ENCODE measurements around the gene GSTM5. TPM values are rescaled to one million over a fixed set of nuclear protein-coding genes. Genes with fewer than 3 reads are reported as not detected.
"Not testable (repeated sequence)": the region's sequence is repeated elsewhere in the genome, so short reads cannot be mapped to it uniquely, and the experiment has no call there.

Gene GSTM5
- total RNA-seq, 1 donor from 2014 or later = 2.6 TPM

GRCh38 chr1:109756325-109756724 is 44.3 kb downstream of the GSTM5 start:
- intact Hi-C loops (cut with micrococcal nuclease); ATAC-seq; DNase-seq: not testable (repeated sequence)

GRCh38 chr1:109756848-109757521 is 44.9 kb downstream of the GSTM5 start:
- ATAC-seq (no peak), DNase-seq (no peak)
- intact Hi-C loops (cut with micrococcal nuclease) = no loop called here

- DNase-seq (no peak), ATAC-seq (no peak)
- intact Hi-C loops (cut with micrococcal nuclease) = no loop called here
Measured at GRCh38 chr1:109757936-109758786, 46.1 kb downstream of the GSTM5 start.

- no peak for DNase-seq
- intact Hi-C loops (cut with micrococcal nuclease) = no loop called here
- ATAC-seq = no peak
Measured at GRCh38 chr1:109759513-109760334, 47.7 kb downstream of the GSTM5 start.

- no peak for ATAC-seq
- DNase-seq = no peak
- intact Hi-C loops (cut with micrococcal nuclease) = no loop called here
Measured at GRCh38 chr1:109760581-109761226, 48.7 kb downstream of the GSTM5 start.

GRCh38 chr1:109761227-109762038 is 49.4 kb downstream of the GSTM5 start:
- ATAC-seq (peak; percentile 76), DNase-seq (peak; percentile 57)
- intact Hi-C loops (cut with micrococcal nuclease) = no loop called here

GRCh38 chr1:109762039-109762585 is 50.1 kb downstream of the GSTM5 start:
- intact Hi-C loops (cut with micrococcal nuclease) = no loop called here
- DNase-seq = no peak
- no peak for ATAC-seq

- ATAC-seq = no peak
- DNase-seq = no peak
- intact Hi-C loops (cut with micrococcal nuclease) = no loop called here
Measured at GRCh38 chr1:109762821-109763645, 51.0 kb downstream of the GSTM5 start.

- ATAC-seq = no peak
Measured at GRCh38 chr1:109763646-109764415, 51.8 kb downstream of the GSTM5 start, which contains the start of gene EPS8L3. Gene EPS8L3, minus strand, starts transcription at chr1:109763923. Its CDS starts 2,174 bp downstream, at chr1:109761749.

GRCh38 chr1:109764561-109765482 is 52.8 kb downstream of the GSTM5 start:
- ATAC-seq (no peak), DNase-seq (peak; percentile 23)
- intact Hi-C loops (cut with micrococcal nuclease) = no loop called here

More at GRCh38 chr1:109763646-109764415, 51.8 kb downstream of the GSTM5 start, which contains the start of gene EPS8L3:
- DNase-seq = no peak
- intact Hi-C loops (cut with micrococcal nuclease) = no loop called here

- ATAC-seq = no peak
- peak; percentile 6 for DNase-seq
- intact Hi-C loops (cut with micrococcal nuclease) = no loop called here
Measured at GRCh38 chr1:109765483-109765815, 53.4 kb downstream of the GSTM5 start.

- intact Hi-C loops (cut with micrococcal nuclease) = no loop called here
- no peak for ATAC-seq
- peak; percentile 17 for DNase-seq
Measured at GRCh38 chr1:109765896-109766615, 54.0 kb downstream of the GSTM5 start.

GRCh38 chr1:109766991-109767636 is 55.1 kb downstream of the GSTM5 start:
- DNase-seq = peak; percentile 18
- not testable (repeated sequence) for ATAC-seq

More at GRCh38 chr1:109766991-109767636, 55.1 kb downstream of the GSTM5 start:
- intact Hi-C loops (cut with micrococcal nuclease) = not testable (repeated sequence)

All from left ventricle myocardium superior (tissue), 1 donor.